Measurements from ENCODE around the gene LCN1.

GRCh38 chr9:135568026-135568425 is 46.8 kb downstream of the LCN1 start:
- TF ChIP-seq EZH2 (optimal IDR thresholded peaks at IDR 0.05; ENCODE audit: low read depth, low read length) (no peak), CTCF (IDR thresholded peaks at IDR 0.05; ENCODE audit: low read length) (no peak)

All from MM.1S (cell line).